Liver (tissue), 9 donors: ENCODE results near the gene KIF9. TPM values are rescaled to one million over a fixed set of nuclear protein-coding genes. Genes with fewer than 3 reads are reported as not detected.
A peak's percentile ranks its signal among the peaks of the same experiment; 100 is the strongest.

ENCODE experiments used
- DNase-seq: peaks from one replicate; pipeline ENCODE4 v3.0.0-alpha.2; 2017; ENCODE audit warnings: low spot score
- H3K27ac ChIP-seq, 2 donors: one replicate each; pipeline ENCODE4 v1.7.0; 2013; ENCODE audit warnings: inconsistent platforms in 2 of 2, low read length in 2 of 2, control low read depth in 1 of 2, low read depth in 1 of 2, mild to moderate bottlenecking in 1 of 2
- H3K27me3 ChIP-seq, 4 donors: one replicate each; pipeline versions ENCODE4 v1.6.1 to v1.7.0; 2013; ENCODE audit warnings: low read length in 3 of 4, inconsistent platforms in 1 of 4, mild to moderate bottlenecking in 1 of 4, moderate library complexity in 1 of 4; ENCODE audit not compliant: control insufficient read depth in 4 of 4, insufficient read depth in 4 of 4
- H3K36me3 ChIP-seq, 4 donors: one replicate each; pipeline versions ENCODE4 v1.6.1 to v1.7.0; 2013; ENCODE audit warnings: low read length in 3 of 4, mild to moderate bottlenecking in 3 of 4, low read depth in 1 of 4, moderate library complexity in 1 of 4; ENCODE audit not compliant: control insufficient read depth in 4 of 4, insufficient read depth in 3 of 4
- H3K4me1 ChIP-seq, 4 donors: one replicate each; pipeline versions ENCODE4 v1.6.1 to v1.7.0; 2013; ENCODE audit warnings: low read length in 3 of 4, mild to moderate bottlenecking in 3 of 4, moderate library complexity in 1 of 4; ENCODE audit not compliant: control insufficient read depth in 4 of 4, insufficient read depth in 4 of 4
- H3K4me3 ChIP-seq, 3 donors: one replicate each; pipeline versions ENCODE4 v1.6.1 to v1.7.0; 2013; ENCODE audit warnings: low read length in 3 of 3, control low read depth in 1 of 3, low read depth in 1 of 3, mild to moderate bottlenecking in 1 of 3
- H3K9ac ChIP-seq, 2 donors: one replicate each; pipeline ENCODE4 v1.7.0; 2013; ENCODE audit warnings: low read length in 2 of 2, mild to moderate bottlenecking in 2 of 2, moderate library complexity in 2 of 2, control low read depth in 1 of 2, low read depth in 1 of 2
- H3K9me3 ChIP-seq, 4 donors: one replicate each; pipeline versions ENCODE4 v1.6.1 to v1.7.0; 2013; ENCODE audit warnings: low read length in 3 of 4; ENCODE audit not compliant: control insufficient read depth in 4 of 4
- CTCF ChIP-seq: fragments of 150-350 bp; IDR thresholded peaks from 2 replicates; pipeline ENCODE4 v1.5.1; 2017; ENCODE audit warnings: improper control_type of control experiment, low read depth, low read length; ENCODE audit not compliant: missing input control
- FOXA1 ChIP-seq: IDR thresholded peaks from 2 replicates; pipeline ENCODE4 v1.6.1; 2016; ENCODE audit warnings: antibody characterized with exemption
- FOXA2 ChIP-seq: IDR thresholded peaks from 2 replicates; pipeline ENCODE4 v1.6.1; 2016; ENCODE audit warnings: antibody characterized with exemption
- JUND ChIP-seq, 2 donors: IDR thresholded peaks; 2 replicates each; pipeline ENCODE4 v1.6.1; 2016; ENCODE audit warnings: antibody characterized with exemption in 2 of 2
- MAX ChIP-seq: IDR thresholded peaks from 2 replicates; pipeline ENCODE4 v1.6.1; 2016; ENCODE audit warnings: antibody characterized with exemption
- NR2F2 ChIP-seq: IDR thresholded peaks from 2 replicates; pipeline ENCODE4 v1.6.1; 2016; ENCODE audit warnings: antibody characterized with exemption
- RAD21 ChIP-seq, 2 donors: IDR thresholded peaks; 2 replicates each; pipeline ENCODE4 v1.6.1; 2016; ENCODE audit warnings: antibody characterized with exemption in 2 of 2, mild to moderate bottlenecking in 2 of 2
- REST ChIP-seq: IDR thresholded peaks from 2 replicates; pipeline ENCODE4 v1.6.1; 2016; ENCODE audit warnings: antibody characterized with exemption, mild to moderate bottlenecking
- RXRA ChIP-seq, 2 donors: IDR thresholded peaks; 2 replicates each; pipeline ENCODE4 v1.6.1; 2017 to 2018; ENCODE audit warnings: antibody characterized with exemption in 2 of 2, mild to moderate bottlenecking in 1 of 2
- TAF1 ChIP-seq: conservative IDR thresholded peaks from 2 replicates; pipeline ENCODE4 v1.6.1; 2016; ENCODE audit warnings: antibody characterized with exemption, mild to moderate bottlenecking
- ZBTB33 ChIP-seq: IDR thresholded peaks from 2 replicates; pipeline ENCODE4 v1.6.1; 2016; ENCODE audit warnings: antibody characterized with exemption
- whole genome bisulfite sequencing: extraction: QIAGEN DNeasy Blood & Tissue Kit; methylation state at CpG from one replicate; pipeline ENCODE4 v1.1.7; 2013; 5-methylcytosine and 5-hydroxymethylcytosine counted together
- polyA plus RNA-seq, 2 donors: library from polyadenylated mRNA; stranded (reverse) in 1 of 2; unstranded in 1 of 2; fragments of 200-250 nt in 1 of 2; fragments of >200 nt in 1 of 2; fragmentation: Nextera tagmentation in 1 of 2; extraction: Ambion mirVana in 1 of 2; gene quantifications; one replicate each; pipeline versions ENCODE4 v1.2.1 to v1.2.3, GENCODE V29; 2013 to 2015
- total RNA-seq, 2 donors: library from RNA; depleted of rRNA; stranded (reverse); fragments of >200 nt; gene quantifications; one replicate each; pipeline ENCODE4 v1.2.3, GENCODE V29; 2014
- donor health status: healthy.
- donor health status: healthy.
- donor health status: healthy.
- donor health status: healthy.
- donor health status: healthy.

KIF9 gene
- total and polyA plus RNA-seq, 4 donors = 2.3 to 4.5 (median 3.1) TPM

GRCh38 chr3:47315069-47315647 is 32.6 kb upstream of the KIF9 start:
- peaks cover 0 to 2% (median under 1%) of the 10 kb centered on the region in 4 donors for H3K36me3 ChIP-seq
- WGBS = 75% methylated on average over 5 of the region's 5 CpGs
- H3K27ac ChIP-seq = no peak overlapping the region
- H3K4me3 ChIP-seq = no peak overlapping the region
- no peaks in the 10 kb centered on the region for H3K27me3 ChIP-seq
- peak; percentile 44 for DNase-seq
- no peaks in the 10 kb centered on the region for H3K9me3 ChIP-seq
- no peak overlapping the region for H3K9ac ChIP-seq
- H3K4me1 ChIP-seq = peaks cover 0 to 2% (median 1%) of the 10 kb centered on the region in 4 donors
- TF ChIP-seq MAX (peak; percentile 18), RAD21 (IDR thresholded peaks at IDR 0.05) (no peak)

GRCh38 chr3:47314056-47314764 is 31.6 kb upstream of the KIF9 start:
- no peak overlapping the region for H3K27ac ChIP-seq

More at GRCh38 chr3:47314056-47314764, 31.6 kb upstream of the KIF9 start:
- 96% methylated on average over 8 of the region's 8 CpGs for WGBS
- Histone ChIP-seq H3K4me3 (no peak overlapping the region), H3K36me3 (no peaks in the 10 kb centered on the region), H3K9me3 (no peaks in the 10 kb centered on the region), H3K9ac (no peak overlapping the region), H3K4me1 (peaks cover 0 to 2% (median 1%) of the 10 kb centered on the region in 4 donors), H3K27me3 (no peaks in the 10 kb centered on the region)
- TF ChIP-seq ZBTB33 (no peak), JUND (IDR thresholded peaks at IDR 0.05) (no peak), RXRA (IDR thresholded peaks at IDR 0.05) (no peak), CTCF (no peak), TAF1 (no peak), REST (no peak), FOXA1 (no peak), FOXA2 (no peak), NR2F2 (no peak)
- no peak for DNase-seq
